ENCODE measurements around the gene PEMT. TPM values are rescaled to one million over a fixed set of nuclear protein-coding genes. Genes with fewer than 3 reads are reported as not detected.

PEMT gene
- total RNA-seq, 1 experiment from 2014 or later = 27.0 TPM

DNA sequence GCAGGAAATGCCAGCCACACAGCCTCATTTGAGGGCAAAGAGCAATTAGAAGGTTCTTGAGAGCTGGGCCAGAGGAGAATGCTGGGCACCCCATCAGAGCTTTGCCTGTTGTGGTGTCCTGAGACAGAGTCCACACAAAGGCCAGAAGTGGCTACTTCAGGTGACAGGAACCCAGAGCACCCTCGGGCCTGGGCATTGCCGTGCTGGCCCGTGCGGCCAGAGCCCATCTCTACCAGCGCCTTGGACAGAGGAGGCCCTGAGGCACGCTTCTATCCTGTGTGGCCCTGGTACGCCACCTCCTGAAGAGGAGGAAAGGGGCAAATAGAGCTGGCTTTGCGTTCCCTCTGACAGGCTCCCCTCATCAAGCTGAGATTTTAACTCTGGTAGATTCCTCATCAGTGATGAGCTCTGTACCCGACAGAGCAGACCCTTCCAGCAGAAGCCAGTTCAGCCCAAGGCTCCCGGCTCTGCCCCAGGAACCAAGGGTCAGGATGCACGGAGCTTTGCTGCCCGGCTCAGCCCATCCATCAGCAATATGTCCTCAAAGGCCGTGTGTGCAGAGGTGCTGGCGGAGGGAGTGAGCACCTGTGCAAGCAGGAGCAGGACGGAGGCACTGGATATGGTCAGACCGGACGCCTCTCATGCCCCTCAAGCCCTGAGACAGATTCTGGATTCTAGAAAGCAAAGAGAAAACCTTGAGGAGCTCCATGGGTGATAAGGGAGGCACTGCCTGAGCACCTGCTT, 91.9 kb downstream of the PEMT start:
- no TSS peak for BruUV-seq (replicated peaks)
- H3K36me3 ChIP-seq (ENCODE audit: control insufficient read depth, insufficient read depth, low read length) = no peaks in the 10 kb centered on the region
- intact Hi-C loops (cut with micrococcal nuclease; ENCODE audit: unreplicated experiment) (loop anchor here (5.0 kb wide), 2 partner anchors 68 to 143 kb away; no protein-coding TSS in a partner anchor), in situ Hi-C loops (cut with HindIII; ENCODE audit: low pct_unique_long_range_greater_than_20kb, low sequenced_read_pairs) (no loop called here)
- ATAC-seq (no peak), DNase-seq (ENCODE audit: low read depth, low spot score) (no peak)
- POLR2A ChIA-PET = interaction anchor here (0.5 kb wide), 1 partner anchor 92 kb away, joined by 3 read pairs; the partner anchor contains the start of gene PEMT
- no peaks in the 10 kb centered on the region for H3K9me3 ChIP-seq (ENCODE audit: control insufficient read depth, insufficient read depth, low read depth, low read length)
- CTCF ChIA-PET = interaction anchor here (0.5 kb wide), 1 partner anchor 145 kb away, joined by 4 read pairs; no protein-coding TSS in a partner anchor
- TF ChIP-seq, protein P1, sequence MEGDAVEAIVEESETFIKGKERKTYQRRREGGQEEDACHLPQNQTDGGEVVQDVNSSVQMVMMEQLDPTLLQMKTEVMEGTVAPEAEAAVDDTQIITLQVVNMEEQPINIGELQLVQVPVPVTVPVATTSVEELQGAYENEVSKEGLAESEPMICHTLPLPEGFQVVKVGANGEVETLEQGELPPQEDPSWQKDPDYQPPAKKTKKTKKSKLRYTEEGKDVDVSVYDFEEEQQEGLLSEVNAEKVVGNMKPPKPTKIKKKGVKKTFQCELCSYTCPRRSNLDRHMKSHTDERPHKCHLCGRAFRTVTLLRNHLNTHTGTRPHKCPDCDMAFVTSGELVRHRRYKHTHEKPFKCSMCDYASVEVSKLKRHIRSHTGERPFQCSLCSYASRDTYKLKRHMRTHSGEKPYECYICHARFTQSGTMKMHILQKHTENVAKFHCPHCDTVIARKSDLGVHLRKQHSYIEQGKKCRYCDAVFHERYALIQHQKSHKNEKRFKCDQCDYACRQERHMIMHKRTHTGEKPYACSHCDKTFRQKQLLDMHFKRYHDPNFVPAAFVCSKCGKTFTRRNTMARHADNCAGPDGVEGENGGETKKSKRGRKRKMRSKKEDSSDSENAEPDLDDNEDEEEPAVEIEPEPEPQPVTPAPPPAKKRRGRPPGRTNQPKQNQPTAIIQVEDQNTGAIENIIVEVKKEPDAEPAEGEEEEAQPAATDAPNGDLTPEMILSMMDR (IDR thresholded peaks at IDR 0.05) = no peak
- no peak for TF ChIP-seq POLR2AphosphoS5 (IDR thresholded peaks at IDR 0.05; ENCODE audit: low read depth, low read length)
- no peak for TF ChIP-seq REST (IDR thresholded peaks at IDR 0.05; ENCODE audit: insufficient read depth in 1 of 2, low read depth in 2 of 2, low read length in 1 of 2)
- no peak for TF ChIP-seq SIN3A (IDR thresholded peaks at IDR 0.05; ENCODE audit: borderline replicate concordance, insufficient read depth, low read depth, low read length)
- H3K4me1 ChIP-seq (ENCODE audit: control insufficient read depth, insufficient read depth, low read length) = no peaks in the 10 kb centered on the region; the same call in 1 of the 2 replicates
- no peak overlapping the region for H3K4me3 ChIP-seq (ENCODE audit: low read depth in 2 of 2, low read length in 2 of 2)
- no peaks in the 10 kb centered on the region for H3K27me3 ChIP-seq (ENCODE audit: control insufficient read depth, insufficient read depth, low read length)
- no peak overlapping the region for H3K27ac ChIP-seq (ENCODE audit: low read length)

DNA sequence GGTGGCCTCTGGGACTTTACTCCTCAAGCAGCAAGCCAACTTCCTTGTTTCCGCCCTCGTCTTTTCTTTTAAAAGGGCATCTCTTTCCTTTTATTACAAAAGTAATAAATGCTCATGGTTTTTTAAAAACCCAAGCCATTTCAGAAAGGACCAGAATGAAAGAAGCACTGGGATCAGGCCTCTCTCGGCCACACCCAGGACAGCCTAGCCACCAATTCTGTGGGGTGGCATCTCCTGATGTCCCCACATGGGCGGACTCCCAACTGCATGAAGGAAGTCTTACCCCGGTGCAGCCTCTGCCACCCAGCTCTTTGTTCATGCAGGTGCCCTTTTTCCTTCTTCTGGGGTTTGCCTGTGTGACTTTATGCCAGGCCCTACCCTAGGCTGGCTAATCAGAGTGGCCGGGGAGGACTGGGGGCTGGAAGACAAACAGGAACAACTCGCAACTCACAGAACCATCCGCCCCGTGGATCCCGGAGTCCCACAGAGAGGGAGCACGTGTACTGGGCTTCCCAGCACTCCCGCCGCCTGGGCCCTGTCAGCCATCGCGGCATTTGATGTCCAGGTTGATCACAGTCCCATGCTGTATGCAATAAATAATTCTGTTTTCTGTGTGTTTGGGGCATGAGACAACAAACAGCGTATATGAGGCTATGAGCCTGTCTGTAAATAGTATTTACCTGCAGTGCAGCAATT, 92.8 kb downstream of the PEMT start:
- no peak overlapping the region for H3K27ac ChIP-seq (ENCODE audit: low read length)
- H3K27me3 ChIP-seq (ENCODE audit: control insufficient read depth, insufficient read depth, low read length) = no peaks in the 10 kb centered on the region
- H3K4me1 ChIP-seq (ENCODE audit: control insufficient read depth, insufficient read depth, low read length) = peaks cover 3% of the 10 kb centered on the region
- no TSS peak for BruUV-seq (replicated peaks)
- DNase-seq (ENCODE audit: low read depth, low spot score) (no peak), ATAC-seq (no peak)
- no peaks in the 10 kb centered on the region for H3K36me3 ChIP-seq (ENCODE audit: control insufficient read depth, insufficient read depth, low read length)
- ChIA-PET CTCF (no interaction called here), POLR2A (no interaction called here)
- H3K4me3 ChIP-seq (ENCODE audit: low read depth in 2 of 2, low read length in 2 of 2) = no peak overlapping the region
- no peak for TF ChIP-seq SIN3A (IDR thresholded peaks at IDR 0.05; ENCODE audit: borderline replicate concordance, insufficient read depth, low read depth, low read length)
- TF ChIP-seq TCF7L2 (IDR thresholded peaks at IDR 0.05; ENCODE audit: low read depth, low read length) = no peak
- TF ChIP-seq POLR2AphosphoS5 (IDR thresholded peaks at IDR 0.05; ENCODE audit: low read depth, low read length) = no peak
- TF ChIP-seq, protein P1 (IDR thresholded peaks at IDR 0.05) = no peak
- in situ Hi-C loops (cut with HindIII; ENCODE audit: low pct_unique_long_range_greater_than_20kb, low sequenced_read_pairs) (no loop called here), intact Hi-C loops (cut with micrococcal nuclease; ENCODE audit: unreplicated experiment) (loop anchor here (5.0 kb wide), 2 partner anchors 69 to 144 kb away; no protein-coding TSS in a partner anchor)
- H3K9me3 ChIP-seq (ENCODE audit: control insufficient read depth, insufficient read depth, low read depth, low read length) = no peaks in the 10 kb centered on the region

Data from Panc1 (cell line).